ENCODE results near the gene ZNF614.

GRCh38 chr19:52069653-52070052 is 41.5 kb upstream of the ZNF614 start:
- TF ChIP-seq, protein P1, sequence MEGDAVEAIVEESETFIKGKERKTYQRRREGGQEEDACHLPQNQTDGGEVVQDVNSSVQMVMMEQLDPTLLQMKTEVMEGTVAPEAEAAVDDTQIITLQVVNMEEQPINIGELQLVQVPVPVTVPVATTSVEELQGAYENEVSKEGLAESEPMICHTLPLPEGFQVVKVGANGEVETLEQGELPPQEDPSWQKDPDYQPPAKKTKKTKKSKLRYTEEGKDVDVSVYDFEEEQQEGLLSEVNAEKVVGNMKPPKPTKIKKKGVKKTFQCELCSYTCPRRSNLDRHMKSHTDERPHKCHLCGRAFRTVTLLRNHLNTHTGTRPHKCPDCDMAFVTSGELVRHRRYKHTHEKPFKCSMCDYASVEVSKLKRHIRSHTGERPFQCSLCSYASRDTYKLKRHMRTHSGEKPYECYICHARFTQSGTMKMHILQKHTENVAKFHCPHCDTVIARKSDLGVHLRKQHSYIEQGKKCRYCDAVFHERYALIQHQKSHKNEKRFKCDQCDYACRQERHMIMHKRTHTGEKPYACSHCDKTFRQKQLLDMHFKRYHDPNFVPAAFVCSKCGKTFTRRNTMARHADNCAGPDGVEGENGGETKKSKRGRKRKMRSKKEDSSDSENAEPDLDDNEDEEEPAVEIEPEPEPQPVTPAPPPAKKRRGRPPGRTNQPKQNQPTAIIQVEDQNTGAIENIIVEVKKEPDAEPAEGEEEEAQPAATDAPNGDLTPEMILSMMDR (IDR thresholded peaks at IDR 0.05), result no peak
- no peak for TF ChIP-seq POLR2A (IDR thresholded peaks at IDR 0.05)

All from uterus (tissue), 2 donors.